Measurements from ENCODE around the gene CNN2. TPM values are rescaled to one million over a fixed set of nuclear protein-coding genes. Genes with fewer than 3 reads are reported as not detected.
A peak's percentile ranks its signal among the peaks of the same experiment; 100 is the strongest.

CNN2 gene
- total RNA-seq, 4 donors from 2014 or later: 39.2 to 57.6 (median 48.2) TPM

- DNase-seq: peak; percentile 63
- in situ Hi-C loops (cut with MboI; ENCODE audit: low pct_ligation_motif_present in 1 of 4, low pct_unique_long_range_greater_than_20kb in 1 of 4, low sequenced_read_pairs in 3 of 4) (no loop called here), intact Hi-C loops (cut with DNase I; ENCODE audit: low total_unique reads) (no loop called here)
- no peaks in the 10 kb centered on the region for H3K36me3 ChIP-seq
- no peak for TF ChIP-seq POLR2AphosphoS5 (IDR thresholded peaks at IDR 0.05)
- TF ChIP-seq, protein P1, sequence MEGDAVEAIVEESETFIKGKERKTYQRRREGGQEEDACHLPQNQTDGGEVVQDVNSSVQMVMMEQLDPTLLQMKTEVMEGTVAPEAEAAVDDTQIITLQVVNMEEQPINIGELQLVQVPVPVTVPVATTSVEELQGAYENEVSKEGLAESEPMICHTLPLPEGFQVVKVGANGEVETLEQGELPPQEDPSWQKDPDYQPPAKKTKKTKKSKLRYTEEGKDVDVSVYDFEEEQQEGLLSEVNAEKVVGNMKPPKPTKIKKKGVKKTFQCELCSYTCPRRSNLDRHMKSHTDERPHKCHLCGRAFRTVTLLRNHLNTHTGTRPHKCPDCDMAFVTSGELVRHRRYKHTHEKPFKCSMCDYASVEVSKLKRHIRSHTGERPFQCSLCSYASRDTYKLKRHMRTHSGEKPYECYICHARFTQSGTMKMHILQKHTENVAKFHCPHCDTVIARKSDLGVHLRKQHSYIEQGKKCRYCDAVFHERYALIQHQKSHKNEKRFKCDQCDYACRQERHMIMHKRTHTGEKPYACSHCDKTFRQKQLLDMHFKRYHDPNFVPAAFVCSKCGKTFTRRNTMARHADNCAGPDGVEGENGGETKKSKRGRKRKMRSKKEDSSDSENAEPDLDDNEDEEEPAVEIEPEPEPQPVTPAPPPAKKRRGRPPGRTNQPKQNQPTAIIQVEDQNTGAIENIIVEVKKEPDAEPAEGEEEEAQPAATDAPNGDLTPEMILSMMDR (IDR thresholded peaks at IDR 0.05): no peak
- 75% methylated on average over 45 of the region's 77 CpGs; no CpG with 5 or more reads in 1 of the 2 donors for whole genome bisulfite sequencing, 2 donors (ENCODE audit: low coverage in 1 of 2)
- no peaks in the 10 kb centered on the region for H3K27me3 ChIP-seq
- H3K27ac ChIP-seq: peak overlapping the region in 2 of 4 donors; percentile 56 to 66
- no peaks in the 10 kb centered on the region for H3K9me3 ChIP-seq
- H3K4me3 ChIP-seq: no peak overlapping the region
- H3K4me1 ChIP-seq: peaks cover 7 to 14% (median 11%) of the 10 kb centered on the region in 4 donors
Measured at GRCh38 chr19:1046836-1047695, 20.7 kb downstream of the CNN2 start.

- DNase-seq: peak; percentile 92
- Histone ChIP-seq H3K36me3 (no peaks in the 10 kb centered on the region), H3K27me3 (no peaks in the 10 kb centered on the region), H3K4me3 (no peak overlapping the region), H3K9me3 (no peaks in the 10 kb centered on the region), H3K4me1 (peaks cover 2 to 8% (median 7%) of the 10 kb centered on the region in 4 donors), H3K27ac (peak overlapping the region in 2 of 4 donors; percentile 56 to 66)
- in situ Hi-C loops (cut with MboI; ENCODE audit: low pct_ligation_motif_present in 1 of 4, low pct_unique_long_range_greater_than_20kb in 1 of 4, low sequenced_read_pairs in 3 of 4) (no loop called here), intact Hi-C loops (cut with DNase I; ENCODE audit: low total_unique reads) (no loop called here)
- whole genome bisulfite sequencing, 2 donors (ENCODE audit: low coverage in 1 of 2): 39 to 59% methylated on average over 5 to 19 of the region's 20 CpGs
- no peak for TF ChIP-seq POLR2A (IDR thresholded peaks at IDR 0.05)
- TF ChIP-seq EP300 (IDR thresholded peaks at IDR 0.05; ENCODE audit: low read depth): no peak
- TF ChIP-seq, protein P1 (IDR thresholded peaks at IDR 0.05): no peak
- no peak for TF ChIP-seq POLR2AphosphoS5 (IDR thresholded peaks at IDR 0.05)
Measured at GRCh38 chr19:1047696-1048147, 21.3 kb downstream of the CNN2 start.

- no peak overlapping the region for H3K27ac ChIP-seq
- H3K27me3 ChIP-seq: no peaks in the 10 kb centered on the region
- no peaks in the 10 kb centered on the region for H3K9me3 ChIP-seq
- no peak overlapping the region for H3K4me3 ChIP-seq
- peaks cover 0 to 4% (median 0%) of the 10 kb centered on the region in 4 donors for H3K4me1 ChIP-seq
- in situ Hi-C loops (cut with MboI; ENCODE audit: low pct_ligation_motif_present in 1 of 4, low pct_unique_long_range_greater_than_20kb in 1 of 4, low sequenced_read_pairs in 3 of 4) (no loop called here), intact Hi-C loops (cut with DNase I; ENCODE audit: low total_unique reads) (no loop called here)
- WGBS, 2 donors (ENCODE audit: low coverage in 1 of 2): 79% methylated on average over 15 of the region's 17 CpGs; no CpG with 5 or more reads in 1 of the 2 donors
- no peaks in the 10 kb centered on the region for H3K36me3 ChIP-seq
- TF ChIP-seq POLR2AphosphoS5 (IDR thresholded peaks at IDR 0.05): no peak
- TF ChIP-seq, protein P1 (IDR thresholded peaks at IDR 0.05): no peak
- no peak for TF ChIP-seq EP300 (IDR thresholded peaks at IDR 0.05; ENCODE audit: low read depth)
- no peak for TF ChIP-seq POLR2A (IDR thresholded peaks at IDR 0.05)
- no peak for DNase-seq
Measured at GRCh38 chr19:1049106-1049505, 22.7 kb downstream of the CNN2 start.

DNA sequence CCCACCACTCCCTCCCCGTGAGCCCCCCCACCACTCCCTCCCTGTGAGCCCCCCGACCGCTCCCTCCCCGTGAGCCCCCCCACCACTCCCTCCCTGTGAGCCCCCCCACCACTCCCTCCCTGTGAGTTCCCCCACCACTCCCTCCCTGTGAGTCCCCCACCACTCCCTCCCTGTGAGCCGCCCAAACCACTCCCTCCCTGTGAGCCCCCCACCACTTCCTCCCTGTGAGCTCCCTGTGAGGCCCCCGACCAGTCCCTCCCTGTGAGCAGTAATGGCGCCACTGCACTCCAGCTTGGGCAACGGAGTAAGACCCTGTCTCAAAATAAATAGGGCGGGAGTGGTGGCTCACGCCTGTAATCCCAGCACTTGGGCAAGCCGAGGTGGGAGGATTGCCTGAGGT lies 23.4 kb downstream of the CNN2 start:
- TF ChIP-seq, protein P1 (IDR thresholded peaks at IDR 0.05): no peak
- TF ChIP-seq POLR2AphosphoS5 (IDR thresholded peaks at IDR 0.05): no peak
- TF ChIP-seq POLR2A (IDR thresholded peaks at IDR 0.05): no peak
- TF ChIP-seq EP300 (IDR thresholded peaks at IDR 0.05; ENCODE audit: low read depth): no peak
- WGBS, 2 donors (ENCODE audit: low coverage in 1 of 2): 70% methylated on average over 6 of the region's 11 CpGs; no CpG with 5 or more reads in 1 of the 2 donors
- no peaks in the 10 kb centered on the region for H3K27me3 ChIP-seq
- intact Hi-C loops (cut with DNase I; ENCODE audit: low total_unique reads) (no loop called here), in situ Hi-C loops (cut with MboI; ENCODE audit: low pct_ligation_motif_present in 1 of 4, low pct_unique_long_range_greater_than_20kb in 1 of 4, low sequenced_read_pairs in 3 of 4) (no loop called here)
- no peak overlapping the region for H3K27ac ChIP-seq
- H3K4me1 ChIP-seq: peaks cover 0 to 4% (median 0%) of the 10 kb centered on the region in 4 donors
- no peak for DNase-seq
- H3K4me3 ChIP-seq: no peak overlapping the region
- no peaks in the 10 kb centered on the region for H3K9me3 ChIP-seq
- no peaks in the 10 kb centered on the region for H3K36me3 ChIP-seq

All from transverse colon (tissue), 4 donors.